Vagina (tissue), 2 donors: ENCODE data around the gene FANCC.

Experiments
- POLR2AphosphoS5 ChIP-seq, 2 donors: sonication (generic); formaldehyde crosslinking; IDR thresholded peaks; one replicate each; pipeline ENCODE4 v1.9.0; 2017; ENCODE audit warnings: antibody characterized with exemption in 2 of 2, mild to moderate bottlenecking in 2 of 2, low read depth in 1 of 2; ENCODE audit not compliant: insufficient read depth in 1 of 2
- TF ChIP-seq, protein P1 (sequence below), 3 experiments: fragments of 450-650 bp in 2 of 3; fragments of 200-600 bp in 1 of 3; sonication (generic) in 1 of 3; IDR thresholded peaks; one replicate each; pipeline ENCODE4 v1.5.1; 2017 to 2019; ENCODE audit warnings: antibody characterized with exemption in 3 of 3, mild to moderate bottlenecking in 2 of 3, moderate library complexity in 2 of 3

DNA sequence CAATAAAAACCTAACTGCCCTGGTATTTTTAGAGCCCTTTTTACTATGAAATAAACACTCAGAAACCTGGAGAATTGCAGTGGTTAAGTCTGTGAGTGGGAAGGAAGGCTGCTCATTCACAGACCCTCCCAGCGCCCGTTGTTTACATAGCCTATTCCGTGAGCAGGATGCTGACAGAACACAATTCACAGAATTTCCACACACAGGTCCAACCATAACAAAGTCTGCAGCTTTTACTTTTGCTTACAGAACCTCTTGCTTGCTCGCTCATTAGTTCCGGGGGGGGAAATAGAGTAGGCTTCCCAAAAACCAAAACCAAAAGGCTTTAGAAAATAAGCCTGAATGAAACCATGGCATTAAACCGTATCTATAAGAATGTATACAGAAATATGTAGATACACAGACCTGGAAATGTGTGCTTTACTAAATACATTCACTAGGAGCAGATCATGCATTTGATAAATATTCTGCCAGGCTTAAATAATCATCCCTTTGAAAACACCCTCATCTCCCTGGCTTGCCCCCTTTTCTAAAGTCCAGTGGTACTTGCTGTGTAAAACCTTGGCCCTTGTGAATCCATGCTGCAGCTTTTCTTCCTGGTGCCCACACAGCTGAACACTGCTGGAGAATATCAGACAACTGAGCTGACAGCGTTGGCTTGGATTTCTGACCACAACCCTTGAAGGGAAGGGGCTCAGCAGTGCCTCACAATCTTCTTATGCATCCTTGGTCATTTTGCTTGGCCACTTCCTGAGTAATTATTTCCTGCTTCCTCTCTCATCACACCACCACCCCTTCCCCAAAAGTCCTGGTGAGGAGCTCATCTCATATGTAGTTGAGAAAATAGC, 128.0 kb downstream of the FANCC start:
- TF ChIP-seq, protein P1, sequence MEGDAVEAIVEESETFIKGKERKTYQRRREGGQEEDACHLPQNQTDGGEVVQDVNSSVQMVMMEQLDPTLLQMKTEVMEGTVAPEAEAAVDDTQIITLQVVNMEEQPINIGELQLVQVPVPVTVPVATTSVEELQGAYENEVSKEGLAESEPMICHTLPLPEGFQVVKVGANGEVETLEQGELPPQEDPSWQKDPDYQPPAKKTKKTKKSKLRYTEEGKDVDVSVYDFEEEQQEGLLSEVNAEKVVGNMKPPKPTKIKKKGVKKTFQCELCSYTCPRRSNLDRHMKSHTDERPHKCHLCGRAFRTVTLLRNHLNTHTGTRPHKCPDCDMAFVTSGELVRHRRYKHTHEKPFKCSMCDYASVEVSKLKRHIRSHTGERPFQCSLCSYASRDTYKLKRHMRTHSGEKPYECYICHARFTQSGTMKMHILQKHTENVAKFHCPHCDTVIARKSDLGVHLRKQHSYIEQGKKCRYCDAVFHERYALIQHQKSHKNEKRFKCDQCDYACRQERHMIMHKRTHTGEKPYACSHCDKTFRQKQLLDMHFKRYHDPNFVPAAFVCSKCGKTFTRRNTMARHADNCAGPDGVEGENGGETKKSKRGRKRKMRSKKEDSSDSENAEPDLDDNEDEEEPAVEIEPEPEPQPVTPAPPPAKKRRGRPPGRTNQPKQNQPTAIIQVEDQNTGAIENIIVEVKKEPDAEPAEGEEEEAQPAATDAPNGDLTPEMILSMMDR (IDR thresholded peaks at IDR 0.05): no peak
- TF ChIP-seq POLR2AphosphoS5 (IDR thresholded peaks at IDR 0.05; ENCODE audit: insufficient read depth in 1 of 2, low read depth in 1 of 2): peak in 1 of 2 donors; percentile 66
